Measurements from ENCODE around the gene DIAPH2. TPM values are rescaled to one million over a fixed set of nuclear protein-coding genes. Genes with fewer than 3 reads are reported as not detected.

Gene DIAPH2
- total and polyA plus RNA-seq, 12 donors, result 1.8 to 13.6 (median 10.1) TPM

DNA sequence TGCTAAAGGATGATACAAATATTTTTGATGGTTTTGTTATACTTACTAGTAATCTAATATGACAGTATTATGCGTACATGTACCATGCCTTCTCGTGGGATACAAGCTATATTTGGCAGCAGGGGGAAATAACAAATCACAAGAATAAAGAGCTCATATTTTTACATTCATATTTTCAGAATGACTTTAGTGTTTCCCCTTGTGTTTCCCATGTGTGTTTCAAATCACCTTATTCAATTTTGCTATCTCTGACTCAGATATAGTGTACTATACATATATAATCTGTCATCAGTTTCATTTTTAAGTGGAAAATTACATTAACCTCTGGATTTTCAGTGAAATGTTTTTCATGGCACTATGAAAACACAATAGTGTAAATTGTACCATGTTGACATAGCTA, 345.8 kb downstream of the DIAPH2 start:
- no peak for ATAC-seq
- 85 to 86% methylated on average over 2 of the region's 2 CpGs for WGBS, 2 donors

DNA sequence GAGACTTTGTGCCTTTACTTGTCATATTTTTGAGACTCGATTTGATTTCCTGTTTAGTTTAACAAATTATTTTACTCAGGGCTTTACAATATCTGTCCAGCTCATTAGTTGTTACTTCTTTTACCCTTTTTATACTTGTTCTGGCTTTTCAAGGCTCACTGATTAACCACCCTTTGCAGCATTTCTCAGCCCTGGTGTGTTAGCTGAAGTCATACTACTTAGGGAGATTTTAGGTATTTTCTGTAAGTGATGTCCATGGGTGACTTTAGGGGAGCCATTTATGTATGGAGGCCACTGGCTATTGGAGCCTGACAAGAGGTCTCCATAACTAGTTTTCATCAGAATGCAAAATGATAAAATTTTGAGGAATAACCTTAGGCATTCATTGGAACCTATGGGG, 346.3 kb downstream of the DIAPH2 start:
- ATAC-seq (no peak), DNase-seq (no peak)
- no peak overlapping the region for H3K4me3 ChIP-seq
- no peaks in the 10 kb centered on the region for H3K36me3 ChIP-seq
- H3K4me1 ChIP-seq, result no peaks in the 10 kb centered on the region
- no peaks in the 10 kb centered on the region for H3K27me3 ChIP-seq
- 81 to 84% methylated on average over 1 of the region's 1 CpG for WGBS, 2 donors
- H3K9me3 ChIP-seq, result no peaks in the 10 kb centered on the region
- no peak overlapping the region for H3K27ac ChIP-seq
- intact Hi-C loops (cut with DNase I), result no loop called here
- TF ChIP-seq, protein P1, sequence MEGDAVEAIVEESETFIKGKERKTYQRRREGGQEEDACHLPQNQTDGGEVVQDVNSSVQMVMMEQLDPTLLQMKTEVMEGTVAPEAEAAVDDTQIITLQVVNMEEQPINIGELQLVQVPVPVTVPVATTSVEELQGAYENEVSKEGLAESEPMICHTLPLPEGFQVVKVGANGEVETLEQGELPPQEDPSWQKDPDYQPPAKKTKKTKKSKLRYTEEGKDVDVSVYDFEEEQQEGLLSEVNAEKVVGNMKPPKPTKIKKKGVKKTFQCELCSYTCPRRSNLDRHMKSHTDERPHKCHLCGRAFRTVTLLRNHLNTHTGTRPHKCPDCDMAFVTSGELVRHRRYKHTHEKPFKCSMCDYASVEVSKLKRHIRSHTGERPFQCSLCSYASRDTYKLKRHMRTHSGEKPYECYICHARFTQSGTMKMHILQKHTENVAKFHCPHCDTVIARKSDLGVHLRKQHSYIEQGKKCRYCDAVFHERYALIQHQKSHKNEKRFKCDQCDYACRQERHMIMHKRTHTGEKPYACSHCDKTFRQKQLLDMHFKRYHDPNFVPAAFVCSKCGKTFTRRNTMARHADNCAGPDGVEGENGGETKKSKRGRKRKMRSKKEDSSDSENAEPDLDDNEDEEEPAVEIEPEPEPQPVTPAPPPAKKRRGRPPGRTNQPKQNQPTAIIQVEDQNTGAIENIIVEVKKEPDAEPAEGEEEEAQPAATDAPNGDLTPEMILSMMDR (IDR thresholded peaks at IDR 0.05), result no peak

More for the DNA sequence above, 345.8 kb downstream of the DIAPH2 start:
- Histone ChIP-seq H3K36me3 (no peaks in the 10 kb centered on the region), H3K9me3 (no peaks in the 10 kb centered on the region), H3K27ac (no peak overlapping the region), H3K4me3 (no peak overlapping the region), H3K27me3 (no peaks in the 10 kb centered on the region), H3K4me1 (no peaks in the 10 kb centered on the region)
- TF ChIP-seq, protein P1 (IDR thresholded peaks at IDR 0.05), result no peak
- intact Hi-C loops (cut with DNase I), result no loop called here
- DNase-seq, result no peak

DNA sequence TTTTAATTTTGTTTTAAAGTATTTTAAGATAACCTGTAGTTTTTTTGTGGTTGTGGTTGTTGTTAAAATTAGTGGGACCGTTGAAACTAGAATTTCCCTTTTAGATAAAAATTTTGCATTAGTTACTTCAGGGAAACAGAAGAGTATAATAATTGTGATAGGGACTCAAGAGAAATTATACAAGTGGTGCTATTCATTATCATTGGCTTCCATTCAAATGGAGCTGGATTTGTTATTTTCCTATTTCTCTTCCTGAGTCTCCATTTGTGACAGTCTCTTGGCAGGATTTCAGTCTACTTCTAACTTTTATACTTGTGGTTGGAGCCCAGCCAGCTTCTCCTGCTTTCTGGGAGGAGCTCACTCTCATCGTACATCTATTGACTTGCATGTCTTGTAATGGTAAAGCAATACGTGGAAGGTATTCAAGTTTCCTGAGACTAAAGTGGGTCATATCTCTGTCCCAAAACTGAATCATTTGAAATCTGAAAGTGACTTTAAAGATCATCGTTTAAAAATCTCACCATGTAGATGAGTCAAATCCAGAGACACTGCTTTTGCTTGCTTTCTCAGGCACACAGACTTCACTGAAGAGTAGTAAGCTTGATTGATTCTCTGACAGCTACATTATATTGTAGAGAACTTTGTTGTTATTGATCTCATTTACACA, 354.9 kb downstream of the DIAPH2 start:
- Histone ChIP-seq H3K27me3 (no peaks in the 10 kb centered on the region), H3K27ac (no peak overlapping the region), H3K4me3 (no peak overlapping the region), H3K36me3 (no peaks in the 10 kb centered on the region), H3K9me3 (peaks cover 0 to 4% (median 0%) of the 10 kb centered on the region in 11 donors), H3K4me1 (peaks cover 0 to 8% (median 0%) of the 10 kb centered on the region in 9 donors)
- intact Hi-C loops (cut with DNase I), result no loop called here
- peak in 1 of 2 donors; percentile 53 for DNase-seq
- no peak for ATAC-seq
- TF ChIP-seq, protein P1 (IDR thresholded peaks at IDR 0.05), result no peak
- WGBS, 2 donors, result 14% methylated on average over 4 of the region's 4 CpGs

DNA sequence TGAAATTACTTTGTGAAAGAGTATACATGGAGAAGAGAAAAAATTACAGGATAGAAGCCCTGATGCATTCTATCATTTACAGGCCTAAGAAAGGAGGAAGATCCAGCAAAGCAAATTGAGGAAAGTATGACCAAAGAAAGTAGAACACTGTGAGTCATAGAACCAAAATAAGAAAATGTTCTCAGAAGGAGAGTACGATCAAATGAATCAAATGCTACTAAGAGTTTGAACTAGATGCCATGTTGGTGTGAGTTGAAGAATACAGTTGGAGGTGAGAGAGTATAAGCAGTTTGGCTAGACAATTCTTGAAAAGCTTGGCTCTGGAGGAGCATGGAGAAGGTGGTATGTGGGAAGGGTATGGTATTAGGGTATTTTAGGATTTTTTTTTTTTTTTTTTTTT, 360.8 kb downstream of the DIAPH2 start:
- Histone ChIP-seq H3K36me3 (no peaks in the 10 kb centered on the region), H3K9me3 (no peaks in the 10 kb centered on the region), H3K27me3 (peaks cover 0 to 1% (median 0%) of the 10 kb centered on the region in 7 donors), H3K4me3 (no peak overlapping the region), H3K27ac (no peak overlapping the region), H3K4me1 (no peaks in the 10 kb centered on the region)
- intact Hi-C loops (cut with DNase I), result loop anchor here in 1 of 10 donors (5.0 kb wide), 1 partner anchor 52 kb away; no protein-coding TSS in a partner anchor
- ATAC-seq, result no peak
- TF ChIP-seq, protein P1 (IDR thresholded peaks at IDR 0.05), result no peak
- WGBS, 2 donors, result 85 to 94% methylated on average over 1 of the region's 1 CpG
- DNase-seq, result no peak

Measured in heart right ventricle (tissue), 16 donors.